ENCODE measurements around the gene PSEN2. TPM values are rescaled to one million over a fixed set of nuclear protein-coding genes. Genes with fewer than 3 reads are reported as not detected.

The PSEN2 gene
- total and polyA plus RNA-seq, 9 of the 15 experiments (the other 6 are each of a cell fraction or from before 2014, with no cell fraction given) = 2.3 to 21.5 (median 13.7) TPM

- DNase-seq (ENCODE audit: extremely low read depth in 1 of 4, low spot score in 3 of 4) (no peak), FAIRE-seq (no peak), ATAC-seq (no peak)
- H3K4me1 ChIP-seq (replicated peaks in 1 of 2; ENCODE audit: control insufficient read depth in 2 of 2, insufficient read depth in 2 of 2, low read length in 2 of 2) = peaks cover 57 to 61% of the 10 kb centered on the region in 2 experiments
- H3K9ac ChIP-seq (ENCODE audit: insufficient read depth in 1 of 2, low read depth in 2 of 2, low read length in 2 of 2) = peak overlapping the region; percentile 71 to 99
- H3K9me1 ChIP-seq (ENCODE audit: control insufficient read depth, insufficient read depth, low read length) = no peaks in the 10 kb centered on the region
- H2AFZ ChIP-seq (ENCODE audit: low read depth, low read length) = peak overlapping the region; percentile 80
- H3K36me3 ChIP-seq (ENCODE audit: control insufficient read depth, insufficient read depth, low read length) = no peaks in the 10 kb centered on the region
- H4K20me1 ChIP-seq (replicated peaks; ENCODE audit: control insufficient read depth, insufficient read depth, low read length) = peaks cover 4% of the 10 kb centered on the region; the same call in 1 of the 2 replicates
- WGBS (ENCODE audit: insufficient coverage, low coverage, missing lambda C conversion rate) = 10% methylated on average over 5 of the region's 6 CpGs
- peak overlapping the region; percentile 90 for H3K4me2 ChIP-seq (ENCODE audit: insufficient read depth, low read length)
- in situ Hi-C loops (cut with MboI) = no loop called here
- H3K27me3 ChIP-seq (ENCODE audit: control insufficient read depth in 2 of 2, insufficient read depth in 2 of 2, low read length in 2 of 2) = no peaks in the 10 kb centered on the region
- H3K79me2 ChIP-seq (ENCODE audit: control insufficient read depth, insufficient read depth, low read length) = peaks cover 49% of the 10 kb centered on the region
- BruUV-seq (replicated peaks) = no TSS peak
- ChIA-PET POLR2A (interaction anchor here (1.1 to 2.2 kb wide), 2 partner anchors 9 to 378 kb away, joined by 3 to 14 read pairs; no protein-coding TSS in a partner anchor), CTCF (ENCODE audit: low intra/inter-chr PET ratio) (no interaction called here)
- peak overlapping the region; percentile 72; the same call in 2 of the 3 replicates for H3K27ac ChIP-seq (ENCODE audit: extremely low read depth, low read depth, low read length)
- intact Hi-C loops (cut with micrococcal nuclease) = loop anchor here (10.0 kb wide), 1 partner anchor 374 kb away; the partner anchor contains the start of gene CDC42BPA
- H3K4me3 ChIP-seq = peak overlapping the region; percentile 54
- H3K9me3 ChIP-seq (replicated peaks; ENCODE audit: control insufficient read depth, insufficient read depth, low read depth, low read length) = no peaks in the 10 kb centered on the region; the same call in 1 of the 2 replicates
- no peak for TF ChIP-seq SAP30 (IDR thresholded peaks at IDR 0.05; ENCODE audit: borderline replicate concordance, insufficient read depth, low read depth, low read length, poor library complexity, severe bottlenecking)
- TF ChIP-seq ZNF79 (CRISPR knock-in tag; IDR thresholded peaks at IDR 0.05; ENCODE audit: low read depth) = no peak
- no peak for TF ChIP-seq LCOR (CRISPR knock-in tag; IDR thresholded peaks at IDR 0.05)
- TF ChIP-seq CTCF (IDR thresholded peaks at IDR 0.05 in 2 of 3, conservative IDR thresholded peaks at IDR 0.05 in 1 of 3; ENCODE audit: insufficient read depth in 2 of 3, low read depth in 1 of 3, low read length in 3 of 3) = no peak
- TF ChIP-seq, protein P1, sequence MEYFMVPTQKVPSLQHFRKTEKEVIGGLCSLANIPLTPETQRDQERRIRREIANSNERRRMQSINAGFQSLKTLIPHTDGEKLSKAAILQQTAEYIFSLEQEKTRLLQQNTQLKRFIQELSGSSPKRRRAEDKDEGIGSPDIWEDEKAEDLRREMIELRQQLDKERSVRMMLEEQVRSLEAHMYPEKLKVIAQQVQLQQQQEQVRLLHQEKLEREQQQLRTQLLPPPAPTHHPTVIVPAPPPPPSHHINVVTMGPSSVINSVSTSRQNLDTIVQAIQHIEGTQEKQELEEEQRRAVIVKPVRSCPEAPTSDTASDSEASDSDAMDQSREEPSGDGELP (CRISPR knock-in tag; IDR thresholded peaks at IDR 0.05; ENCODE audit: borderline replicate concordance) = peak; percentile 42; the same call in 1 of the 2 replicates
- TF ChIP-seq, protein P2, sequence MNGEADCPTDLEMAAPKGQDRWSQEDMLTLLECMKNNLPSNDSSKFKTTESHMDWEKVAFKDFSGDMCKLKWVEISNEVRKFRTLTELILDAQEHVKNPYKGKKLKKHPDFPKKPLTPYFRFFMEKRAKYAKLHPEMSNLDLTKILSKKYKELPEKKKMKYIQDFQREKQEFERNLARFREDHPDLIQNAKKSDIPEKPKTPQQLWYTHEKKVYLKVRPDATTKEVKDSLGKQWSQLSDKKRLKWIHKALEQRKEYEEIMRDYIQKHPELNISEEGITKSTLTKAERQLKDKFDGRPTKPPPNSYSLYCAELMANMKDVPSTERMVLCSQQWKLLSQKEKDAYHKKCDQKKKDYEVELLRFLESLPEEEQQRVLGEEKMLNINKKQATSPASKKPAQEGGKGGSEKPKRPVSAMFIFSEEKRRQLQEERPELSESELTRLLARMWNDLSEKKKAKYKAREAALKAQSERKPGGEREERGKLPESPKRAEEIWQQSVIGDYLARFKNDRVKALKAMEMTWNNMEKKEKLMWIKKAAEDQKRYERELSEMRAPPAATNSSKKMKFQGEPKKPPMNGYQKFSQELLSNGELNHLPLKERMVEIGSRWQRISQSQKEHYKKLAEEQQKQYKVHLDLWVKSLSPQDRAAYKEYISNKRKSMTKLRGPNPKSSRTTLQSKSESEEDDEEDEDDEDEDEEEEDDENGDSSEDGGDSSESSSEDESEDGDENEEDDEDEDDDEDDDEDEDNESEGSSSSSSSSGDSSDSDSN (IDR thresholded peaks at IDR 0.05; ENCODE audit: borderline replicate concordance in 1 of 2, low read depth in 2 of 2, low read length in 2 of 2) = no peak
- TF ChIP-seq, protein P3, sequence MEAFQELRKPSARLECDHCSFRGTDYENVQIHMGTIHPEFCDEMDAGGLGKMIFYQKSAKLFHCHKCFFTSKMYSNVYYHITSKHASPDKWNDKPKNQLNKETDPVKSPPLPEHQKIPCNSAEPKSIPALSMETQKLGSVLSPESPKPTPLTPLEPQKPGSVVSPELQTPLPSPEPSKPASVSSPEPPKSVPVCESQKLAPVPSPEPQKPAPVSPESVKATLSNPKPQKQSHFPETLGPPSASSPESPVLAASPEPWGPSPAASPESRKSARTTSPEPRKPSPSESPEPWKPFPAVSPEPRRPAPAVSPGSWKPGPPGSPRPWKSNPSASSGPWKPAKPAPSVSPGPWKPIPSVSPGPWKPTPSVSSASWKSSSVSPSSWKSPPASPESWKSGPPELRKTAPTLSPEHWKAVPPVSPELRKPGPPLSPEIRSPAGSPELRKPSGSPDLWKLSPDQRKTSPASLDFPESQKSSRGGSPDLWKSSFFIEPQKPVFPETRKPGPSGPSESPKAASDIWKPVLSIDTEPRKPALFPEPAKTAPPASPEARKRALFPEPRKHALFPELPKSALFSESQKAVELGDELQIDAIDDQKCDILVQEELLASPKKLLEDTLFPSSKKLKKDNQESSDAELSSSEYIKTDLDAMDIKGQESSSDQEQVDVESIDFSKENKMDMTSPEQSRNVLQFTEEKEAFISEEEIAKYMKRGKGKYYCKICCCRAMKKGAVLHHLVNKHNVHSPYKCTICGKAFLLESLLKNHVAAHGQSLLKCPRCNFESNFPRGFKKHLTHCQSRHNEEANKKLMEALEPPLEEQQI (IDR thresholded peaks at IDR 0.05) = no peak
- no peak for TF ChIP-seq ATF4 (CRISPR knock-in tag; IDR thresholded peaks at IDR 0.05)
- no peak for TF ChIP-seq ZFP30 (CRISPR knock-in tag; IDR thresholded peaks at IDR 0.05; ENCODE audit: borderline replicate concordance)
- TF ChIP-seq ELF4 (CRISPR knock-in tag; IDR thresholded peaks at IDR 0.05) = no peak
- no peak for TF ChIP-seq HNRNPL (IDR thresholded peaks at IDR 0.05; ENCODE audit: low read depth, low read length)
- no peak for TF ChIP-seq ZNF12 (CRISPR knock-in tag; IDR thresholded peaks at IDR 0.05)
- TF ChIP-seq SNIP1 (IDR thresholded peaks at IDR 0.05; ENCODE audit: low read depth) = no peak
Observed at GRCh38 chr1:226940806-226941067, 70.3 kb downstream of the PSEN2 start.
